NCI-H2171 (cell line): Measurements from ENCODE around the gene LIPC.

Source experiments
- DNase-seq: peaks from one replicate; lab custom pipeline; 2025; lab: John Stamatoyannopoulos, UW

Gene LIPC

GRCh38 chr15:58495891-58496408 is 64.2 kb downstream of the LIPC start:
- no peak for DNase-seq

DNA sequence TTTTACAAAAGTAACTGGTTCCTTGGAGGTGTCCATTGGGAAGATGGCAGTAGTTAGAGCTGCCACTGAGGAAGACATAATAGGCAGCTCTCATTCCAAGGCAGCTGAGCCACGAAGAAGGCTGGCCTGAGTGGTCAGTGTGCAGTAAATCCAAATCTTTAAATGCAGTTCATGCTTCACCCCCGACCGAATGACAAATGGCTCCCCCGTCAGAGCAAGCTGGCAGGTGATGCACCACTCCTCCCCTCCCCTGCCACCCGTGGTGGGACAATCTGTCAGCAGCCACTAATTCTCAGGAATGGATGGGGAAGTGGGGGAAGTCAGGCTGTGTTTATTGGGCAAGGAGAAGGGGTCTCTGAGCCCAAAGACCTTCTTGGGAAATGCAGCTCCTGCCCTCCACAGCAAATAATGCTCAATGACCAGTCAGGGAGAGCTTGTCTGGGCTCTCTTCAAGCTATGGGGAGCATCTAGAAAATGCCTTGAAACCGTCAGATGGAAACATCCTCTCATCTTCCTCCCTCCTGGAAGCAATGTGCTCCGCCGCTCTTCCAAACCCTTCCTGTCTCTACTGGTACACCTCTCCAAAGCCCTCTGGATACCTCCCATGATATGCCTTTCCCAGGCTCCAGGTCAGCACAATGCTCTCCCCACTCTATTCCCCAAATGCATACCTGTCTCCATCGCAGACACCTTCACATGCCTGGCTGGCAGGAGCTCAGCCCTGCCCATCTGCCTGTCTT is 65.4 kb downstream of the LIPC start:
- peak; percentile 16 for DNase-seq

- DNase-seq, result no peak
Measured at GRCh38 chr15:58498821-58499580, 67.2 kb downstream of the LIPC start.

DNA sequence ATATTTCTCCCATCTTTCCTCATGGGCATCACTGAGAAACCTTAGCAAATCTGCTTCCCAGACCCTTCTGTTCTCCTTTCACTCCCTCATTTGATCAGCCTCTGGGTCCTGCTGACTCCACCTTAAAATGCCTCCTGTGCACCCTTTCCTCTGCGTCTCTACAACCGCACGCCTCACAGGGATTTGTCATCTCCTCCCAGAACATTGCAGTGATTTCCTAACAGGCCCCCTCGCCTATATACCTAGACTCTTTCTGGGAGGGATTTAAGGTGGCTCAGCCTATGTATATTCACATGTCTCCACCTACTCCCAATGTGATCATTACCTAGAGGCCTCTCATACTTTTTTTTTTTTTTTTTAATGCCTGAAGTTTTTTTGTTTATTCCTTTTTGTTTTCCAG is 69.2 kb downstream of the LIPC start:
- no peak for DNase-seq

DNA sequence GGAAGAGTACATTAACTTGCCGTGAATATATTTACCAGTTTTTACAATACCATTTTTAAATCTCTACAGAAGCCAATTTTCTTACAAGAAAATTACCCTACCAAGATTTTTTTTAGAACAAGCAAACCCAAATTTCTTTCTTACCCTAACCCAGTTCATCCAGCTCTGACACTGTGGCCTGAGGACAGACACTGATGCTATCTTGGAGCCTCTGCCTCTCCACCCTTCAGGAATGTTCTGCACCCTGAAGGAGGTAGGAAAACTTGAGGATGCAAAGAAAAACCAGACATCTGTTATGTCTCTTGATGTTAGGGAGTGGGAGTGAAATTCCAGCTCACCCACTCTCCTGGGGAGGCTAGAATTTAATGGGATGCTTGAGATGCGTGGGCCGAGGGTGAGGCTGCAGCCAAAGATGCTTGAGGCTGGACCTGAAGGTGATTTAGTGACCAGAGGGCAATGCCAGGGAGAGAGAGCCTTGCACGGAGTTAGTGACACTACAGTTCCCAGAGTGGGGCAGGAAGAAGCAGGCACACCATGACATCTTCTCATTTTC is 69.9 kb downstream of the LIPC start:
- DNase-seq, result no peak

- no peak for DNase-seq
Measured at GRCh38 chr15:58503139-58504027, 71.6 kb downstream of the LIPC start.

DNA sequence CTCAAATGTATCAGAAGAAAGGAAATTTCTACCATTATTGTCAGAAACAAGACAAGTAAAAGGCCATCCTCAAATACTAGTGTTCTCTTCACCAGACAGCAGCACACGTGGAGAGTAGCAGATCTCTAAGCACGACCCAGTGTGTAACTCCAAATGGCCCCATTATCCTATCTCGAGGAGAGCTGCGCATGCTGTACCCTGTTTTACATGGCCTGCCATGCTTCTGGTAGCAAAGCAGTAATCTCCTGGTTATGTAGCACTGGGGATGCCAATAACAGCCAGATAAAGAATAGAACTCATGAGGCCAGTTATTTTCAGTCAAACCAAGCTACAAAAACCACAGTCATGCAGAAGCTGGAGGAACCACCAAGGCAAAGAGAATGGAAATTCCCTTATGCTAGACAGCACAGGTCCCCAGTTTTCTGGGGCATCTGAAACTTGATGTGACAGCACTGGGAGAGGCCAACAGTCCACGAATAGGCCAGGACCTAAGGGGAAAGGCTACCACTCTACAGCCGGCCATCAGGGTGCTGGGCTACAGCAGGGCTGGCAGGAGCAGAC is 73.0 kb downstream of the LIPC start:
- DNase-seq, result no peak

- no peak for DNase-seq
Measured at GRCh38 chr15:58505581-58505980, 73.8 kb downstream of the LIPC start.

- no peak for DNase-seq
Measured at GRCh38 chr15:58506064-58506490, 74.3 kb downstream of the LIPC start.

- no peak for DNase-seq
Measured at GRCh38 chr15:58506783-58507668, 75.2 kb downstream of the LIPC start.

GRCh38 chr15:58509556-58509955 is 77.8 kb downstream of the LIPC start:
- no peak for DNase-seq

DNA sequence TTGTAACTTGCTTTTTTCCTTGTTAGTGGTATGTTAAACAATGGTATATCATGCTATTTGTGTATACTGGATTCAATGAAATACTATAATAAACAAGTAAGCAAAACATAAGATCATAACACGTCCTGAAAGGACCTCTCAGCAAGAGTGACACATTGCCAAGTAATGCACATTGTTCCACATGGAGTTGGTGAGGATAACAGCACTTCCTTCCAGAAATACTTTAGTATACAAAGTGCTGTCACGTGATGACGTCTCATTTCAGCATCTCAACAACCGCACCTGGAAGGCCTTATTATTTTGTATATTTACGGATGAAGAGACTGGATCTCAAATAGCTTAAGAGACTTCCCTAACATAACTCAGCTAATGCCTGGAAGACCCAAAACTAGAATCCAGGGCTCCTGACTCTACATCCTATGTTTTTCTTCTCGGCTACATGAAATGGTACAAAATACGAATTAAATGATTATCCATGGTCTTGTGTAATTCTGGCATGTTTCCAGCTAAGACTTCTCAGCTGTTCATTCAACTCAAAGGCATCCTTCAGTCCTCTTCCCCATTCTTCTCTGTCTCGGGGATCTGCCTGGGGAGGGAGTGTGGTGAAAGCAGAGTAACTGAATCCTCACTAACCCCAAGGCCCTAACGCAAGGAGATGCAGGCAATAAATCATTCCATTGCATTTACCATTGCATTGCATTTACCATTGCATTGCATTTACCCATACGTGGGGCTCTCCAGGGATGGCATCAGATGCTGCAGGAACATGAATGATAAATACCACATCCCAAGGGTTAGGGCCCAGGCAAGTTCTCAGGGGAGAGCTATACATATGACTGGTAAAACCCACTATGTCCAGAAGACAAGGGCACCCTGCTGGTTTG is 79.2 kb downstream of the LIPC start:
- no peak for DNase-seq

- DNase-seq, result no peak
Measured at GRCh38 chr15:58511599-58511987, 79.8 kb downstream of the LIPC start.

GRCh38 chr15:58512522-58512921 is 80.7 kb downstream of the LIPC start:
- no peak for DNase-seq

GRCh38 chr15:58513008-58513407 is 81.2 kb downstream of the LIPC start:
- DNase-seq, result no peak

DNA sequence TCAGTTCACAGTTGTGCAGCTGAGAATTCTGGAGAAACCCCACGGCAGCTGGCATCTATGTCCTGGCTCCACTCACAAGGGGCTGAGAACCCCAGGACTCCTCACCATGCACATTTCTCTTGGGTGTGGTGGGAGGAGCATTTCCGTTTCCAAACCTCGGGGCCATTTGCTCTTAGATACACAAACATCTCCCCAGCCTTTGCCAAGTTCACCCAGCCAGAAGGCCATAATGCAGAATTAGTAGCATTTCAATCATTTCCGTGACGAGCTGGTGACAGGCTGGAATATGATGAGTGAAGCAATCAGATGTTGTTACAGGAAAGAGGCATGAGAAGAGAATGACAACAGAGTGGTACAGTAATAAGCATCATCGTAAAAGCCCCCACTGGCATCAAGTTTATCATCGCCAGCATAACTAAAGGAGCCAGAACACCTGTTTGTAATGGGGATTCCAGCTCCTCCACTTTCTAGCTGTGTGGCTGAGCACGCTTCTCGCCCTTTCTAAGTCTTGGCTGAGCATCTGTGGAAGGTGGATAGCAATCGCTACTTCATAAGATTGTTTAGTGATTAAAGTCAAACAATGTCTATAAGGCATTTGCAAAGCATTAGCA is 82.0 kb downstream of the LIPC start:
- no peak for DNase-seq

DNA sequence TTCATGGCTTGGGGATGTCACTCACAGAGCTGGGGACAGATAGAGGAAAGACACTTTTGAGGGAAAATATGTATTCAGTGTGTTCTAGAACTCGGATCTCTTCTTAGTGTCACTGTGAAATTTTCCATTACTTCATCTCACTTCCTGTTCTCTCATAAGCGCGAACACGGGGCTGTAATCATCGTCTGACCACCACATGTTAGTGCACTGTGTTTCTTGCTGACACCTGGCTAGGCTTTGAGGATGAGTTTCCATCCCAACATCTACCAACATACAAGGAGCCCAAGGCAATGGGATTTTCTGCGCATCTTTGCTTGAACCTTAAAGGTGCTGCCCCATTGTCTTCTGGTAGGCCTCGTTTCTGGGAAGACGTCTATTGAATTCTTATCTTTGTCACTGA is 84.0 kb downstream of the LIPC start:
- DNase-seq, result no peak

DNA sequence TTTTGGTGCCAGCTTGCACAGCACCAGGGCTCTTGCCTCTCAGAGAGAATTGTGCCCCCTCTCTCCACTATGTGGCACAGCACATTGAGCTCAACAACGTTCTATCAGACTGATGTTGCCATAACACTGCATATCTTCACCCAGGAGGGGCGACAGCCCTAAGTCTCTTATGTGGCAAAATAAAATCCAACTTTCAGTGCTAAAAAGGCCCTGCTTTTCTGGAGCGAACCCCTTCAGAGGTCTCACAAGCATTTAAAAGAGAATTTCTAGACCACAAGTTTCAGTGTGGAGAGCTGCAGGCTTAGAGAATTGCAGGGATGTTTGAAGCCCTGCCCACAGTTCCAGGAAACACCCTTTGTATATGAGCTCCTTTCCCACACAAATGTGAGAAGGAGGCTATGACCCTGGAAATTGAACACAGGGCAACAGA is 85.5 kb downstream of the LIPC start:
- no peak for DNase-seq
